ENCODE measurements around the gene TMEM135.

DNA sequence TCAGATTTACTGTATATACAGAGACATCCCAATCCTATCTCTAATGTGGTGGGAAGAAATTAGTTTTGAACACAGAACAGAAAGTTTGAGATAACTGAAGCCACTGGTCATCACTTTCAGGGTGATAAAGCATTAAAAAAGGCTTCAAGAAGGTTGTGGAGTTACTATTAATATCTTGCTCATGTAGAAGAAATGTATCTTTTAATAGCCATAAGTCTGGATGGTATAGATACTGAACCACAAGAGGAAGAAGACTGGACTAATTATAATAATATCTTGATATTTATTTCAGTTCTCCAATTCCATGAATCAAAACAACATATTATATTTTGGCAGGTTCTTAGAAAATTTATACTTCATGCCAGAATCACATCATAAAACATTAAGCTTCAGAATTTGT, 137.1 kb downstream of the TMEM135 start:
- TF ChIP-seq, protein P1, sequence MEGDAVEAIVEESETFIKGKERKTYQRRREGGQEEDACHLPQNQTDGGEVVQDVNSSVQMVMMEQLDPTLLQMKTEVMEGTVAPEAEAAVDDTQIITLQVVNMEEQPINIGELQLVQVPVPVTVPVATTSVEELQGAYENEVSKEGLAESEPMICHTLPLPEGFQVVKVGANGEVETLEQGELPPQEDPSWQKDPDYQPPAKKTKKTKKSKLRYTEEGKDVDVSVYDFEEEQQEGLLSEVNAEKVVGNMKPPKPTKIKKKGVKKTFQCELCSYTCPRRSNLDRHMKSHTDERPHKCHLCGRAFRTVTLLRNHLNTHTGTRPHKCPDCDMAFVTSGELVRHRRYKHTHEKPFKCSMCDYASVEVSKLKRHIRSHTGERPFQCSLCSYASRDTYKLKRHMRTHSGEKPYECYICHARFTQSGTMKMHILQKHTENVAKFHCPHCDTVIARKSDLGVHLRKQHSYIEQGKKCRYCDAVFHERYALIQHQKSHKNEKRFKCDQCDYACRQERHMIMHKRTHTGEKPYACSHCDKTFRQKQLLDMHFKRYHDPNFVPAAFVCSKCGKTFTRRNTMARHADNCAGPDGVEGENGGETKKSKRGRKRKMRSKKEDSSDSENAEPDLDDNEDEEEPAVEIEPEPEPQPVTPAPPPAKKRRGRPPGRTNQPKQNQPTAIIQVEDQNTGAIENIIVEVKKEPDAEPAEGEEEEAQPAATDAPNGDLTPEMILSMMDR (IDR thresholded peaks at IDR 0.05) = no peak
- TF ChIP-seq EZH2phosphoT487 (IDR thresholded peaks at IDR 0.05) = no peak

Measured in neural progenitor cell (in vitro differentiated cells).